Measurements from ENCODE around the gene NBPF1.
"Not testable (repeated sequence)": the region's sequence is repeated elsewhere in the genome, so short reads cannot be mapped to it uniquely, and the experiment has no call there.

The NBPF1 gene

GRCh38 chr1:16614361-16615252 is 1.2 kb upstream of the NBPF1 start:
- TF ChIP-seq CTCF (IDR thresholded peaks at IDR 0.05; ENCODE audit: insufficient read depth, low read depth, low read length, missing control alignments): no peak
- H3K4me3 ChIP-seq (ENCODE audit: low read depth, low read length): no peak overlapping the region
- no peak for DNase-seq (ENCODE audit: low read depth)

GRCh38 chr1:16612332-16613172 is 812 bp downstream of the NBPF1 start:
- TF ChIP-seq CTCF (IDR thresholded peaks at IDR 0.05; ENCODE audit: insufficient read depth, low read depth, low read length, missing control alignments): no peak
- peak overlapping the region; percentile 65 for H3K4me3 ChIP-seq (ENCODE audit: low read depth, low read length)
- no peak for DNase-seq (ENCODE audit: low read depth)

GRCh38 chr1:16611981-16612331 is 1.4 kb downstream of the NBPF1 start:
- DNase-seq (ENCODE audit: low read depth): not testable (repeated sequence)

GRCh38 chr1:16611164-16611563 is 2.2 kb downstream of the NBPF1 start:
- not testable (repeated sequence) for H3K4me3 ChIP-seq (ENCODE audit: low read depth, low read length); DNase-seq (ENCODE audit: low read depth)

More at GRCh38 chr1:16611981-16612331, 1.4 kb downstream of the NBPF1 start:
- not testable (repeated sequence) for H3K4me3 ChIP-seq (ENCODE audit: low read depth, low read length)

GRCh38 chr1:16610553-16610952 is 2.8 kb downstream of the NBPF1 start:
- H3K4me3 ChIP-seq (ENCODE audit: low read depth, low read length); DNase-seq (ENCODE audit: low read depth): not testable (repeated sequence)

- not testable (repeated sequence) for DNase-seq (ENCODE audit: low read depth)
Measured at GRCh38 chr1:16609761-16610160, 3.6 kb downstream of the NBPF1 start.

GRCh38 chr1:16608838-16609560 is 4.4 kb downstream of the NBPF1 start:
- TF ChIP-seq CTCF (IDR thresholded peaks at IDR 0.05; ENCODE audit: insufficient read depth, low read depth, low read length, missing control alignments): no peak
- DNase-seq (ENCODE audit: low read depth): no peak

More at GRCh38 chr1:16609761-16610160, 3.6 kb downstream of the NBPF1 start:
- H3K4me3 ChIP-seq (ENCODE audit: low read depth, low read length): not testable (repeated sequence)

GRCh38 chr1:16607853-16608815 is 5.2 kb downstream of the NBPF1 start:
- not testable (repeated sequence) for H3K4me3 ChIP-seq (ENCODE audit: low read depth, low read length); DNase-seq (ENCODE audit: low read depth)

More at GRCh38 chr1:16608838-16609560, 4.4 kb downstream of the NBPF1 start:
- H3K4me3 ChIP-seq (ENCODE audit: low read depth, low read length): no peak overlapping the region

Data from GM12865 (cell line).